Skeletal muscle satellite cell (primary cell): ENCODE results near the gene CLPSL2. TPM values are rescaled to one million over a fixed set of nuclear protein-coding genes. Genes with fewer than 3 reads are reported as not detected.
"Not testable (repeated sequence)": the region's sequence is repeated elsewhere in the genome, so short reads cannot be mapped to it uniquely, and the experiment has no call there.

ENCODE experiments used
- H3K27me3 ChIP-seq: 2 replicates; pipeline ENCODE4 v1.7.0; 2013; ENCODE audit warnings: low read length; ENCODE audit not compliant: control insufficient read depth, insufficient read depth
- H3K36me3 ChIP-seq: 2 replicates; pipeline ENCODE4 v1.7.0; 2013; ENCODE audit warnings: mild to moderate bottlenecking, control low read depth, low read length; ENCODE audit not compliant: insufficient read depth
- H3K4me1 ChIP-seq: 2 replicates; pipeline ENCODE4 v1.7.0; 2013; ENCODE audit warnings: low read length; ENCODE audit not compliant: control insufficient read depth, insufficient read depth
- H3K4me2 ChIP-seq: 2 replicates; pipeline ENCODE4 v1.7.0; 2013; ENCODE audit warnings: mild to moderate bottlenecking, low read length
- H3K4me3 ChIP-seq: 2 replicates; pipeline ENCODE4 v1.7.0; 2013; ENCODE audit warnings: low read length
- H3K9ac ChIP-seq: 2 replicates; pipeline ENCODE4 v1.7.0; 2013; ENCODE audit warnings: mild to moderate bottlenecking, low read depth, low read length, moderate library complexity
- H3K9me3 ChIP-seq: replicated peaks from 2 replicates; pipeline ENCODE4 v1.7.0; 2013; ENCODE audit warnings: mild to moderate bottlenecking, control low read depth, low read length
- total RNA-seq: library from RNA; depleted of rRNA; stranded (reverse); fragments of >200 nt; gene quantifications from 2 replicates; pipeline ENCODE4 v1.2.3, GENCODE V29; 2012; rRNA removed

CLPSL2 gene
- not detected in 2 replicates for total RNA-seq

- Histone ChIP-seq H3K9me3 (no peaks in the 10 kb centered on the region), H3K4me3 (peak within 1 kb of the TSS; percentile 52), H3K9ac (peak within 1 kb of the TSS; percentile 7), H3K4me1 (peaks cover 3% of the 10 kb centered on the region), H3K4me2 (peak within 1 kb of the TSS; percentile 74), H3K36me3 (no peaks in the 10 kb centered on the region), H3K27me3 (peaks cover 70% of the 10 kb centered on the region)
Measured at GRCh38 chr6:35776364-35777215, at the start of gene CLPSL2. CLPSL2 (plus strand) TSS chr6:35776598; CDS start chr6:35776619, 21 bp downstream.

- H3K36me3 ChIP-seq: no peaks in the 10 kb centered on the region
- H3K9me3 ChIP-seq: no peaks in the 10 kb centered on the region
- H3K27me3 ChIP-seq: no peaks in the 10 kb centered on the region
- H3K4me2 ChIP-seq: peak overlapping the region; percentile 94
- H3K4me3 ChIP-seq: peak overlapping the region; percentile 71
- peaks cover 82% of the 10 kb centered on the region for H3K4me1 ChIP-seq
- H3K9ac ChIP-seq: peak overlapping the region; percentile 93
Measured at GRCh38 chr6:35727231-35727934, 49.0 kb upstream of the CLPSL2 start.

GRCh38 chr6:35727935-35728682 lies 48.3 kb upstream of the CLPSL2 start:
- Histone ChIP-seq H3K9me3 (no peaks in the 10 kb centered on the region), H3K4me1 (peaks cover 85% of the 10 kb centered on the region), H3K9ac (peak overlapping the region; percentile 93), H3K27me3 (no peaks in the 10 kb centered on the region), H3K4me2 (peak overlapping the region; percentile 94), H3K36me3 (no peaks in the 10 kb centered on the region), H3K4me3 (peak overlapping the region; percentile 71)

- Histone ChIP-seq H3K36me3 (no peaks in the 10 kb centered on the region), H3K9ac (peak overlapping the region; percentile 81), H3K27me3 (no peaks in the 10 kb centered on the region), H3K9me3 (no peaks in the 10 kb centered on the region), H3K4me1 (peaks cover 90% of the 10 kb centered on the region), H3K4me2 (peak overlapping the region; percentile 67), H3K4me3 (peak overlapping the region; percentile 29)
Measured at GRCh38 chr6:35728683-35729678, 47.4 kb upstream of the CLPSL2 start.

- no peaks in the 10 kb centered on the region for H3K9me3 ChIP-seq
- H3K9ac ChIP-seq: peak overlapping the region; percentile 81
- H3K4me1 ChIP-seq: peaks cover 84% of the 10 kb centered on the region
- H3K4me2 ChIP-seq: peak overlapping the region; percentile 67
- no peaks in the 10 kb centered on the region for H3K36me3 ChIP-seq
- H3K27me3 ChIP-seq: no peaks in the 10 kb centered on the region
- H3K4me3 ChIP-seq: no peak overlapping the region
Measured at GRCh38 chr6:35729722-35730121, 46.7 kb upstream of the CLPSL2 start.

GRCh38 chr6:35730745-35731413 lies 45.5 kb upstream of the CLPSL2 start:
- H3K9ac ChIP-seq: peak overlapping the region; percentile 94
- no peaks in the 10 kb centered on the region for H3K27me3 ChIP-seq
- H3K4me1 ChIP-seq: peaks cover 79% of the 10 kb centered on the region
- H3K4me2 ChIP-seq: peak overlapping the region; percentile 94
- H3K36me3 ChIP-seq: no peaks in the 10 kb centered on the region
- H3K9me3 ChIP-seq: no peaks in the 10 kb centered on the region
- peak overlapping the region; percentile 55 for H3K4me3 ChIP-seq

- peak overlapping the region; percentile 94 for H3K9ac ChIP-seq
- no peaks in the 10 kb centered on the region for H3K36me3 ChIP-seq
- no peaks in the 10 kb centered on the region for H3K9me3 ChIP-seq
- peak overlapping the region; percentile 94 for H3K4me2 ChIP-seq
- H3K4me1 ChIP-seq: peaks cover 78% of the 10 kb centered on the region
- no peaks in the 10 kb centered on the region for H3K27me3 ChIP-seq
- H3K4me3 ChIP-seq: peak overlapping the region; percentile 72
Measured at GRCh38 chr6:35731414-35731735, 45.0 kb upstream of the CLPSL2 start.

- H3K36me3 ChIP-seq: no peaks in the 10 kb centered on the region
- H3K4me2 ChIP-seq: peak overlapping the region; percentile 94
- no peaks in the 10 kb centered on the region for H3K9me3 ChIP-seq
- H3K27me3 ChIP-seq: no peaks in the 10 kb centered on the region
- peaks cover 72% of the 10 kb centered on the region for H3K4me1 ChIP-seq
- H3K9ac ChIP-seq: peak overlapping the region; percentile 94
- H3K4me3 ChIP-seq: peak overlapping the region; percentile 72
Measured at GRCh38 chr6:35731736-35732532, 44.5 kb upstream of the CLPSL2 start.

- H3K27me3 ChIP-seq: no peaks in the 10 kb centered on the region
- no peak overlapping the region for H3K4me2 ChIP-seq
- no peak overlapping the region for H3K4me3 ChIP-seq
- peaks cover 57% of the 10 kb centered on the region for H3K4me1 ChIP-seq
- no peaks in the 10 kb centered on the region for H3K9me3 ChIP-seq
- H3K9ac ChIP-seq: no peak overlapping the region
- H3K36me3 ChIP-seq: no peaks in the 10 kb centered on the region
Measured at GRCh38 chr6:35733633-35734032, 42.8 kb upstream of the CLPSL2 start.

GRCh38 chr6:35734319-35734718 lies 42.1 kb upstream of the CLPSL2 start:
- H3K9ac ChIP-seq, H3K9me3 ChIP-seq: not testable (repeated sequence)
- peaks cover 51% of the 10 kb centered on the region for H3K4me1 ChIP-seq

More at GRCh38 chr6:35734319-35734718, 42.1 kb upstream of the CLPSL2 start:
- not testable (repeated sequence) for H3K4me2 ChIP-seq, H3K4me3 ChIP-seq, H3K36me3 ChIP-seq, H3K27me3 ChIP-seq
